GM23338 (cell line): ENCODE measurements around the gene PKM. TPM values are rescaled to one million over a fixed set of nuclear protein-coding genes. Genes with fewer than 3 reads are reported as not detected.
A peak's percentile ranks its signal among the peaks of the same experiment; 100 is the strongest.

Experiments used
- ATAC-seq: fragments of 200-7000 bp; cut with Tn5 transposase; 3 replicates; pipeline ENCODE4 v1.9.1; 2020
- DNase-seq: peaks from one replicate; pipeline ENCODE4 v3.0.0-alpha.2; 2015; ENCODE audit warnings: low spot score
- H2AFZ ChIP-seq: fragments of 200-600 bp; sonication (generic); 2 replicates; pipeline ENCODE4 v1.8.0; 2016; ENCODE audit warnings: antibody characterized with exemption, mild to moderate bottlenecking, moderate library complexity
- H3F3A ChIP-seq: fragments of 200-600 bp; sonication (generic); replicated peaks from 2 replicates; pipeline ENCODE4 v1.8.0; 2017; ENCODE audit warnings: antibody characterized with exemption, mixed run types, low read depth
- H3K27ac ChIP-seq: fragments of 200-600 bp; sonication (generic); 2 replicates; pipeline ENCODE4 v1.6.1; 2016; ENCODE audit warnings: low read depth
- H3K27me3 ChIP-seq: fragments of 200-600 bp; sonication (generic); 2 replicates; pipeline ENCODE4 v1.8.0; 2016; ENCODE audit warnings: mild to moderate bottlenecking, mixed run types, moderate library complexity; ENCODE audit not compliant: insufficient read depth
- H3K36me3 ChIP-seq: fragments of 200-600 bp; sonication (generic); 2 replicates; pipeline ENCODE4 v1.8.0; 2016; ENCODE audit warnings: mild to moderate bottlenecking; ENCODE audit not compliant: insufficient read depth
- H3K4me1 ChIP-seq: fragments of 200-600 bp; sonication (generic); 2 replicates; pipeline ENCODE4 v1.8.0; 2016; ENCODE audit warnings: mild to moderate bottlenecking, moderate library complexity; ENCODE audit not compliant: insufficient read depth
- H3K4me2 ChIP-seq: fragments of 200-600 bp; sonication (generic); 2 replicates; pipeline ENCODE4 v1.7.1; 2017; ENCODE audit warnings: mixed run types
- H3K4me3 ChIP-seq: fragments of 200-600 bp; sonication (generic); 2 replicates; pipeline ENCODE4 v1.6.1; 2016; ENCODE audit warnings: mixed run types
- H3K79me2 ChIP-seq: fragments of 200-600 bp; sonication (generic); replicated peaks from 2 replicates; pipeline ENCODE4 v1.8.0; 2017; ENCODE audit warnings: mild to moderate bottlenecking; ENCODE audit not compliant: insufficient read depth
- H3K9me2 ChIP-seq: fragments of 200-600 bp; sonication (generic); 2 replicates; pipeline ENCODE4 v1.8.0; 2017; ENCODE audit not compliant: insufficient read depth
- H4K20me1 ChIP-seq: fragments of 200-600 bp; sonication (generic); replicated peaks from 2 replicates; pipeline ENCODE4 v1.8.0; 2017; ENCODE audit warnings: mild to moderate bottlenecking; ENCODE audit not compliant: insufficient read depth
- H3K27ac Mint-ChIP-seq: 2 replicates; pipeline ENCODE4 v1.8.0; 2020; ENCODE audit warnings: inconsistent platforms, mild to moderate bottlenecking, moderate library complexity, mixed read lengths
- H3K27me3 Mint-ChIP-seq: 3 replicates; pipeline ENCODE4 v1.8.0; 2022; ENCODE audit warnings: low read depth, mild to moderate bottlenecking, moderate library complexity, mixed read lengths, inconsistent platforms; ENCODE audit not compliant: insufficient read depth, poor library complexity
- H3K36me3 Mint-ChIP-seq: 3 replicates; pipeline ENCODE4 v1.8.0; 2021; ENCODE audit warnings: low read depth, mild to moderate bottlenecking, inconsistent platforms, moderate library complexity, mixed read lengths
- H3K4me1 Mint-ChIP-seq: 3 replicates; pipeline ENCODE4 v1.8.0; 2020; ENCODE audit warnings: mild to moderate bottlenecking, inconsistent platforms, mixed read lengths
- H3K4me3 Mint-ChIP-seq: 3 replicates; pipeline ENCODE4 v1.8.0; 2021; ENCODE audit warnings: moderate library complexity, mild to moderate bottlenecking, inconsistent platforms, mixed read lengths
- H3K9me3 Mint-ChIP-seq: 3 replicates; pipeline ENCODE4 v1.8.0; 2020; ENCODE audit warnings: moderate library complexity, mild to moderate bottlenecking, inconsistent platforms, mixed read lengths
- JUNB ChIP-seq: IDR thresholded peaks from one replicate; pipeline ENCODE4 v1.6.1; 2016; ENCODE audit warnings: antibody characterized with exemption; ENCODE audit not compliant: unreplicated experiment
- STAT1 ChIP-seq: IDR thresholded peaks from one replicate; pipeline ENCODE4 v1.6.1; 2016; ENCODE audit warnings: antibody characterized with exemption; ENCODE audit not compliant: unreplicated experiment
- ZNF114 ChIP-seq: fragments of 250-450 bp; sonication (Bioruptor Pico); IDR thresholded peaks from 2 replicates; pipeline ENCODE4 v1.5.0; 2020; ENCODE audit warnings: mild to moderate bottlenecking, moderate library complexity
- ZNF331 ChIP-seq: fragments of 250-450 bp; sonication (Bioruptor Pico); IDR thresholded peaks from 2 replicates; pipeline ENCODE4 v1.5.0; 2020; ENCODE audit warnings: low read depth, mild to moderate bottlenecking, moderate library complexity
- polyA plus RNA-seq: library from polyadenylated mRNA; unstranded; fragments of >200 nt; fragmentation: Nextera tagmentation; extraction: Ambion mirVana; gene quantifications from 2 replicates; pipeline ENCODE4 v1.2.1, GENCODE V29; 2016
- total RNA-seq: library from RNA; depleted of rRNA; stranded (reverse); fragments of >200 nt; shearing (Covaris generic); gene quantifications from 2 replicates; pipeline ENCODE4 v1.2.3, GENCODE V29; 2014
- TF ChIP-seq, protein P1 (sequence below): IDR thresholded peaks from 2 replicates; pipeline ENCODE4 v1.6.1; 2016; ENCODE audit warnings: antibody characterized with exemption
- TF ChIP-seq, protein P2 (sequence below): fragments of 250-450 bp; sonication (Bioruptor Pico); IDR thresholded peaks from 2 replicates; pipeline ENCODE4 v1.5.0; 2020; ENCODE audit warnings: mild to moderate bottlenecking, moderate library complexity

Gene PKM
- total and polyA plus RNA-seq, 2 experiments from 2014 or later: 432 to 1,137 TPM

DNA sequence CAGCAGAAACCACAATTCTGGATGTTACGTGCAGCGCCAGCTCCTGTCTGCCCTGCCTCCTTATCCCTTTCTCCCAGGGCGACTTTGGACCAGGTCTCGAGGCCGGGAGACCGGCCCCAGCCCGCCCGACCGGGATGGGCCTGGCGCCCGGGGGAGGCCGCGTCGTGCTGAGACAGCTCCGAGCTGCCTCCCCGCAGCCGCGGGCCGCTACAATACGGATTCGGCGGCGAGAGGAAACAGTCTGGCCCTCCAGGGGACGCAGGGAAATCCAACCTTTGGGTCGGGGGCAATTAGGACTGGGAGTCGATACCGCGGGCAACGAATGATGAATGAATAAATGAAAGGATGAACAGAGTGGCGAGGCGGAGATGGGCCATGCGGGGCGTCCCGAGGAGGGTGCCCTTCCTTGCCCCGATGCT is 33.9 kb downstream of the PKM start (continued):
- TF ChIP-seq, protein P1, sequence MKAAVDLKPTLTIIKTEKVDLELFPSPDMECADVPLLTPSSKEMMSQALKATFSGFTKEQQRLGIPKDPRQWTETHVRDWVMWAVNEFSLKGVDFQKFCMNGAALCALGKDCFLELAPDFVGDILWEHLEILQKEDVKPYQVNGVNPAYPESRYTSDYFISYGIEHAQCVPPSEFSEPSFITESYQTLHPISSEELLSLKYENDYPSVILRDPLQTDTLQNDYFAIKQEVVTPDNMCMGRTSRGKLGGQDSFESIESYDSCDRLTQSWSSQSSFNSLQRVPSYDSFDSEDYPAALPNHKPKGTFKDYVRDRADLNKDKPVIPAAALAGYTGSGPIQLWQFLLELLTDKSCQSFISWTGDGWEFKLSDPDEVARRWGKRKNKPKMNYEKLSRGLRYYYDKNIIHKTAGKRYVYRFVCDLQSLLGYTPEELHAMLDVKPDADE: no peak
- TF ChIP-seq, protein P2, sequence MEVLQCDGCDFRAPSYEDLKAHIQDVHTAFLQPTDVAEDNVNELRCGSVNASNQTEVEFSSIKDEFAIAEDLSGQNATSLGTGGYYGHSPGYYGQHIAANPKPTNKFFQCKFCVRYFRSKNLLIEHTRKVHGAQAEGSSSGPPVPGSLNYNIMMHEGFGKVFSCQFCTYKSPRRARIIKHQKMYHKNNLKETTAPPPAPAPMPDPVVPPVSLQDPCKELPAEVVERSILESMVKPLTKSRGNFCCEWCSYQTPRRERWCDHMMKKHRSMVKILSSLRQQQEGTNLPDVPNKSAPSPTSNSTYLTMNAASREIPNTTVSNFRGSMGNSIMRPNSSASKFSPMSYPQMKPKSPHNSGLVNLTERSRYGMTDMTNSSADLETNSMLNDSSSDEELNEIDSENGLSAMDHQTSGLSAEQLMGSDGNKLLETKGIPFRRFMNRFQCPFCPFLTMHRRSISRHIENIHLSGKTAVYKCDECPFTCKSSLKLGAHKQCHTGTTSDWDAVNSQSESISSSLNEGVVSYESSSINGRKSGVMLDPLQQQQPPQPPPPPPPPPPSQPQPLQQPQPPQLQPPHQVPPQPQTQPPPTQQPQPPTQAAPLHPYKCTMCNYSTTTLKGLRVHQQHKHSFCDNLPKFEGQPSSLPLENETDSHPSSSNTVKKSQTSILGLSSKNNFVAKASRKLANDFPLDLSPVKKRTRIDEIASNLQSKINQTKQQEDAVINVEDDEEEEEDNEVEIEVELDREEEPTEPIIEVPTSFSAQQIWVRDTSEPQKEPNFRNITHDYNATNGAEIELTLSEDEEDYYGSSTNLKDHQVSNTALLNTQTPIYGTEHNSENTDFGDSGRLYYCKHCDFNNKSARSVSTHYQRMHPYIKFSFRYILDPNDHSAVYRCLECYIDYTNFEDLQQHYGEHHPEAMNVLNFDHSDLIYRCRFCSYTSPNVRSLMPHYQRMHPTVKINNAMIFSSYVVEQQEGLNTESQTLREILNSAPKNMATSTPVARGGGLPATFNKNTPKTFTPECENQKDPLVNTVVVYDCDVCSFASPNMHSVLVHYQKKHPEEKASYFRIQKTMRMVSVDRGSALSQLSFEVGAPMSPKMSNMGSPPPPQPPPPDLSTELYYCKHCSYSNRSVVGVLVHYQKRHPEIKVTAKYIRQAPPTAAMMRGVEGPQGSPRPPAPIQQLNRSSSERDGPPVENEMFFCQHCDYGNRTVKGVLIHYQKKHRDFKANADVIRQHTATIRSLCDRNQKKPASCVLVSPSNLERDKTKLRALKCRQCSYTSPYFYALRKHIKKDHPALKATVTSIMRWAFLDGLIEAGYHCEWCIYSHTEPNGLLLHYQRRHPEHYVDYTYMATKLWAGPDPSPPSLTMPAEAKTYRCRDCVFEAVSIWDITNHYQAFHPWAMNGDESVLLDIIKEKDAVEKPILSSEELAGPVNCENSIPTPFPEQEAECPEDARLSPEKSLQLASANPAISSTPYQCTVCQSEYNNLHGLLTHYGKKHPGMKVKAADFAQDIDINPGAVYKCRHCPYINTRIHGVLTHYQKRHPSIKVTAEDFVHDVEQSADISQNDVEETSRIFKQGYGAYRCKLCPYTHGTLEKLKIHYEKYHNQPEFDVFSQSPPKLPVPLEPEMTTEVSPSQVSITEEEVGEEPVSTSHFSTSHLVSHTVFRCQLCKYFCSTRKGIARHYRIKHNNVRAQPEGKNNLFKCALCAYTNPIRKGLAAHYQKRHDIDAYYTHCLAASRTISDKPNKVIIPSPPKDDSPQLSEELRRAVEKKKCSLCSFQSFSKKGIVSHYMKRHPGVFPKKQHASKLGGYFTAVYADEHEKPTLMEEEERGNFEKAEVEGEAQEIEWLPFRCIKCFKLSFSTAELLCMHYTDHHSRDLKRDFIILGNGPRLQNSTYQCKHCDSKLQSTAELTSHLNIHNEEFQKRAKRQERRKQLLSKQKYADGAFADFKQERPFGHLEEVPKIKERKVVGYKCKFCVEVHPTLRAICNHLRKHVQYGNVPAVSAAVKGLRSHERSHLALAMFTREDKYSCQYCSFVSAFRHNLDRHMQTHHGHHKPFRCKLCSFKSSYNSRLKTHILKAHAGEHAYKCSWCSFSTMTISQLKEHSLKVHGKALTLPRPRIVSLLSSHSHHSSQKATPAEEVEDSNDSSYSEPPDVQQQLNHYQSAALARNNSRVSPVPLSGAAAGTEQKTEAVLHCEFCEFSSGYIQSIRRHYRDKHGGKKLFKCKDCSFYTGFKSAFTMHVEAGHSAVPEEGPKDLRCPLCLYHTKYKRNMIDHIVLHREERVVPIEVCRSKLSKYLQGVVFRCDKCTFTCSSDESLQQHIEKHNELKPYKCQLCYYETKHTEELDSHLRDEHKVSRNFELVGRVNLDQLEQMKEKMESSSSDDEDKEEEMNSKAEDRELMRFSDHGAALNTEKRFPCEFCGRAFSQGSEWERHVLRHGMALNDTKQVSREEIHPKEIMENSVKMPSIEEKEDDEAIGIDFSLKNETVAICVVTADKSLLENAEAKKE: no peak
- TF ChIP-seq ZNF331 (CRISPR knock-in tag) (no peak), ZNF114 (no peak), JUNB (no peak), STAT1 (no peak)

DNA sequence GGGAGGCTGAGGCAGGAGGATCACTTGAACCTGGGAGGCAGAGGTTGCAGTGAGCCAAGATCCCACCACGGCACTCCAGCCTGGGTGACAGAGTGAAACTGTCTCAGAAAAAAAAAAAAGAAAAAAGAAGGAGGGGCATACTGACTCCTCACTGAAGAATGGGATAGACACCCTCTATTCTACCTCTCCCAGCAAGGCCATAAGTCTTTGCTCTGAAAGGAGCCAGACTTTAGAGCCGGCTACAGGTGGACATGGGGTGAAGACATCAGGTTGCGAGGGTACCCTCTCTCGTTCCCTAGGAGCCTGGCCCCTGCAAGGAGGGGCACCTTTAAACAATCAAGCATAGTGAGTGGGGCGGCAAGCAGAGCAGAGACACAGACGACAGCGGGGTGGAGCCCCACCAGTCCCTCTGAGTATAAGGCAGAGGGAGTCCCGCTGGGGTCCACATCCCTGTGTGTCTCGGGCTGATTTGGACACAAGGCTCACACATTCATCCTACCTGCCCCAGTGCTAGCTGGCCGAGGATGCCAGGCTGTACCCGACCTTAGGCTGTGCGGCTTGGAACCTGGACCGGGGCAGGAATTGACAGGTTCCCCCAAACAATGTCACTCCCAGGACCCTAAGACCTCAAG is 34.5 kb downstream of the PKM start:
- peak overlapping the region; percentile 95 for H3K4me2 ChIP-seq
- ATAC-seq: peak; percentile 1
- peak overlapping the region; percentile 96 for H2AFZ ChIP-seq
- H3K27me3 Mint-ChIP-seq: peaks cover 48% of the 10 kb centered on the region
- peak overlapping the region; percentile 78 for H3K4me3 ChIP-seq
- H4K20me1 ChIP-seq: peaks cover 25% of the 10 kb centered on the region
- peak overlapping the region; percentile 85 for H3K4me3 Mint-ChIP-seq
- H3K27ac Mint-ChIP-seq: no peak overlapping the region
- peaks cover 21% of the 10 kb centered on the region for H3K27me3 ChIP-seq
- peaks cover 46% of the 10 kb centered on the region for H3F3A ChIP-seq
- no peaks in the 10 kb centered on the region for H3K79me2 ChIP-seq
- peaks cover 25% of the 10 kb centered on the region for H3K4me1 Mint-ChIP-seq
- peaks cover 15% of the 10 kb centered on the region; the same call in 1 of the 2 replicates for H3K4me1 ChIP-seq
- H3K36me3 ChIP-seq: peaks cover 15% of the 10 kb centered on the region
- H3K27ac ChIP-seq: no peak overlapping the region
- peaks cover 36% of the 10 kb centered on the region for H3K36me3 Mint-ChIP-seq
- H3K9me2 ChIP-seq: no peaks in the 10 kb centered on the region
- H3K9me3 Mint-ChIP-seq: peaks cover 3% of the 10 kb centered on the region; the same call in 1 of the 3 replicates
- DNase-seq: no peak
- TF ChIP-seq, protein P1: no peak
- no peak for TF ChIP-seq STAT1
- TF ChIP-seq, protein P2: no peak
